ENCODE measurements around the gene CHKB.

GRCh38 chr22:50569041-50569459 lies 13.6 kb downstream of the CHKB start:
- TF ChIP-seq CTCF (IDR thresholded peaks at IDR 0.05) (no peak), POLR2A (IDR thresholded peaks at IDR 0.05) (no peak)

Measured in adrenal gland (tissue), 5 donors.